Activated naive CD4-positive, alpha-beta T cell treated with Interleukin-2 at 50 U/mL for 16 hours (primary cell): ENCODE data around the gene AADACL3.
"Not testable (repeated sequence)": the region's sequence is repeated elsewhere in the genome, so short reads cannot be mapped to it uniquely, and the experiment has no call there.

ENCODE experiments used
- DNase-seq: peaks from one replicate; pipeline ENCODE4 v3.0.0-alpha.2; 2020

The AADACL3 gene

DNA sequence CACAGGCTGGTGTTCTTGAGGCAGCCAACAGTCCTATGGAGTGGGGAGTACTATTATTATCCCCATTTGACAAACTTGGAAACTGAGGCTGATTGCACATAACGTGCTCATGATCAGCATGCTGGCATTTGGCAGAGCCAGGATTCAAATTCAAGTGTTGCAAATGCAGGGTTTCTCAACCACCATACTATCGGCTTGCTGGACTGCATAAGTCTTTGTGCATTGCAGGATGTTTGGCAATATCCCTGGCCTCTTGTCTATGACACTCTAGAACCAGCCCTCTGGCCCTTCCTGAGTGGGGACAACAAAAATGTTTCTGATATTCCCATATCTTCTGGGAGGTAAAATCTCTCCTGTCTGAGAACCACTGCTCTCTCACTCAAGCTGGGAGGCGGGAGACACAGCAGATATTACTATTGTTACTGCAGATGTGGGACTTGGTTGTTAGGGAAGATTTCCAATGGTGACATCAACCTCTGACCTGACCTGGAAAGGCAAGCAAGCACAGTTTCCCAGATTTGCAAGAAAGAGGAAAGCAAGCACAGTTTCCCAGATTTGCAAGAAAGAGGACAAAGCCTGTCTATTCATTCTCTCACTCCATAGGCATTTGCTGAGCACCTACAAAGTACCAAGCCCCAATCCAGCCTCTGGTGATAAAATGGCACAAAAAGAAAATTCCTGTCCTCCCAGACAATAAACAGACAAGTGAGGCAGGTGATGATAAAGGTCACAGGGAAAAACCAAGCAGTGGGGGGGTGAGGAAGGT is 1.0 kb upstream of the AADACL3 start:
- DNase-seq = no peak

DNA sequence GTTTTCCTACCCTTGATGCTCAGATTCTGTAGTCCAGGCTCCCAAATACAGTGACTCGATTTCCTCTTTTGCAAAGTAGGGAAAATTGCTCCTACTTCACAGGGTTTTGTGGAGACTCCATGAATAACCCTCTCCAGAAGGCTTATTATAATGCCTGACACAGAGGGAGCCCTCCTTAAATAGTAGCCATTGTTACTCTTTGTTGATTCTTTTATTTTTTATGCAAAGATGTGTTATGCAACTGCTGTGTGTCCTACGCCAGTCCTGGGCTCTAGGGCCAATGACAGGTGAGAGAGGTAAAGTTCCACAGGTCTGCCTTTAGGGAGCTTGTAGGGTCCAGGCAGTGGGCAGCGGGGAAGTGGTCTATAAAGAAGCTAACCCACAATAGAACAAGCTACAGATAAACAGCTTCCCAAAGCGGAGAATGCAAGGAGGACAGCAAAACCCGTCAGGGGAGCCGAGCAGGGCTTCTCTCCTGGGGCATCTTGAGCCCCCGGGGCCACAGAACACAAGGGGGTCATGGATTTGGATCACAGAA is 1.5 kb downstream of the AADACL3 start:
- DNase-seq = no peak

DNA sequence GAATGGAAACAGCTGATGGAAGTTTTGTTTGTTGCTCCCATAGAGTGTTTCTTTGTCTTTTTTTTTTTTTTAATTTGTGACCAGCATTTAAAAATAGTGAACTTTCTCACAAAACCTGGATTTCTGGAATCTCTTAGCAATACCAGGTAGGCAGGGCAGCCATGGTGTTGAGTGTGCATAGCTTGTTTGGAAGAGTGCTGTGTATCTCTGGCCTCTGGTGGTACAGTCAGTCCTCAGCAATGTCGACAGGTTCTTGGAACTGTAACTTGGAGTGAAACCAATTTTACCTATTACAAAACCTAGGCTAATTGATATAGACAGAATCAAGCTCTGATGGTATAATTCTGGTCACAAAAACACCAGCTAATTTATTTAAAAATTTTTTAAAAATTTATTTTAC is 6.7 kb downstream of the AADACL3 start:
- DNase-seq = no peak

DNA sequence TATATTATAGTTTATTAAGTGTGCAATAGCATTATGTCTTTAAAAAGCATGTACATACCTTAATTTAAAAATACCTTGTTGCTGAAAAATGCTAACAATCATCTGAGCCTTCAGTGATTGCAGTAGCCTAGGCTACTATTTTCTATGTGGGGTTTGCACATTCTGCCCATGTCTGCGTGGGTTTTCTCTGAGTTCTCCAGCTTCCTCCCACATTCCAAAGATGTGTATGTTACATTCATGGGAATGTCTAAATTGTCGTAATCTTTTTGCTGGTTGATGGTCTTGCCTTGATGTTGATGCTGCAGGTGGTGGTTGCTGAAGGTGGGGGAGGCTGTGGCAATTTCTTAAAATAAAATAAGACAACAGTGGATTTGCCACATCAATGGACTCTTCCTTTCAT is 12.5 kb downstream of the AADACL3 start:
- no peak for DNase-seq

DNA sequence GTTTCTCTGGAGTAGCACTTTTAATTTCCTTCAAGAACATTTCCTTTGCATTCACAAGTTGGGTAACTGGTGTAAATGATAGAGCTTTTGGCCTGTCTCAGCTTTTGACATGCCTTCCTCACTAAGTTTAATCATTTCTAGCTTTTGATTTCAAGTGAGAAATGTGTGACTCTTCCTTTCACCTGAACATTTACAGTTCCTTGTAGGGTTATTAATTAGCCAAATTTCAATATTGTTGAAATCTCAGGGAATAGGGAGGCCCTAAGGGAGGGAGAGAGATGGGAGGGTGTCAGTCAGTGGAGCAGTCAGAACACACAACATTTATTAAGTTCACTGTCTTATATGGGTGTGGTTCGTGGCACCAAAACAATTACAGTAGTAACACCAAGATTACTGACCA is 14.2 kb downstream of the AADACL3 start:
- DNase-seq = no peak

DNA sequence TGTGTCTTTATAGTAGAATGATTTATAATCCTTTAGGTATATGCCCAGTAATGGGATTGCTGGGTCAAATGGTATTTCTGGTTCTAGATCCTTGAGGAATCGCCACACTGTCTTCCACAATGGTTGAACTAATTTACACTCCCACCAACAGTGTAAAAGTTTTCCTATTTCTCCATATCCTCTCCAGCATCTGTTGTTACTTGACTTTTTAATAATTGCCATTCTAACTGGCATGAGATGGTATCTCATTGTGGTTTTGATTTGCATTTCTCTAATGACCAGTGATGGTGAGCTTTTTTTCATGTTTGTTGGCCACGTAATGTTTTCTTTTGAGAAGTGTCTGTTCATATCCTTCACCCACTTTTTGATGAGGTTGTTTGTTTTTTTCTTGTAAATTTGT is 15.2 kb downstream of the AADACL3 start:
- not testable (repeated sequence) for DNase-seq

DNA sequence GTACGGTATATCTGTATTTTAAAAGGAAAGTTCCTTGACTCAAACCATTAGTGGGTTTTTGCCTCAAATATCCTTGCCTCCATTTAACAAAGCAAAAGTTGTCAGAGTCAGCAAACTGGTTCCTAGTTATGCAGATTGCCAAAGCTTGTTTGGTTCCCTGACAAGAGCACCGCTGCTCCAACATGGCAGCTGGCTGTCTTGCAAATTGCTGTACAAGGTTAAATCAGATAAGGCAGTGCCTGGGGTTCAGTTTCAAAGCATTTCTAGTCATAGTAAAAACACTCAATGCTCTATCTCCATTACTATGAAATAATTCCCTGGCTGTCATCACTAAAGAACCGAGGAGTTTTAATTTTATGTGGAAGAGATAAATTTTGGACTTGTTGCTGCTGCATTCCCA is 18.7 kb downstream of the AADACL3 start:
- no peak for DNase-seq

DNA sequence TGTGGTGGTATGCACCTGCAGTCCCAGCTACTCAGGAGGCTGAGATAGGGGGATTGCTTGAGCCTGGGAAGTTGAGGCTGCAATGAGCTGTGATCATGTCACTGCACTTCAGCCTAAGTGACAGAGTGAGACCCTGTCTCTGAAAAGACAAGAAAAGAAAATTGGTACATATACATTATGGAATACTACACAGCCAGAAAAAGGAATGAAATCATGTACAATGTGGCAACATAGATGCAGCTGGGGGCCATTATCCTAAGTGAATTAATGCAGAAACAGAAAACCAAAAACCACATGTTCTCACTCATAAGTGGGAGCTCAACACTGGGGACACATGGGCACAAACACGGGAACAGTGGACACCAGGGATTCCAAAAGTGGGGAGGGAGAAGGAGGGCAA is 23.0 kb downstream of the AADACL3 start:
- DNase-seq = no peak

DNA sequence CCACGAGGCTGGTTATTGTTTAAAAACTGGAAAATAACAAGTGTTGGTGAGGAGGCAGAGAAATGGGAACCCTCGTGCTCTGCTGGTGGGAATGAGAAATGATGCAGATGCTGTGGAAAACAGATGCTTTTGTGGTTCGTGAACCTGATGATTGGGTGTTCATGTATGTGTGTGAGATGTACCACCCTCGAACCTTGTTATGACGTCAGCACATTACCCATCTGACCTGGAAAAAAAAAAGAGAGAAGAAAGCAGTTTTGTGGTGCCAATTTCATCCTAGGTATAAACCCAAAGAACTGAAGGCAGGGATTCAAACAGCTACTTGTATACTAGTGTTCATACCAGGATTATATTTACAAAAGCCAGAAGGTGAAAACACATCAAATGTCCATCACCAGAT is 23.7 kb downstream of the AADACL3 start:
- DNase-seq = no peak

DNA sequence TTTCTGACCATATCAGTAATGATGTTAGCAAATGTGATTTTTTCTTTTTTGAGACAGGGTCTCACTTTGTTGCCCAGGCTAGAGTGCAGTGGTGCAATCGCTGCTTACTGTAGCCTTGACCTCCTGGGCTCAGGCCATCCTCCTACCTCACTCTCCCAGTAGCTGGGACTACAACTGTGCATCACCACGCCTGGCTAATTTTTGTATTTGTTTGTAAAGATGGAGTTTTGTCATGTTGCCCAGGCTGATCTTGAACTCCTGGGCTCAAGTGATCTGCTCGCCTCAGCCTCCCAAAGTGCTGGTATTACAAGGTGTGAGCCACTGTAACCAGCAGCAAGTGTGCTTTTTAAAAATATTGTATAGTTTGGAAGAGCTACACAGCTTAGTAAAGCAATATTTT is 26.0 kb downstream of the AADACL3 start:
- no peak for DNase-seq

DNA sequence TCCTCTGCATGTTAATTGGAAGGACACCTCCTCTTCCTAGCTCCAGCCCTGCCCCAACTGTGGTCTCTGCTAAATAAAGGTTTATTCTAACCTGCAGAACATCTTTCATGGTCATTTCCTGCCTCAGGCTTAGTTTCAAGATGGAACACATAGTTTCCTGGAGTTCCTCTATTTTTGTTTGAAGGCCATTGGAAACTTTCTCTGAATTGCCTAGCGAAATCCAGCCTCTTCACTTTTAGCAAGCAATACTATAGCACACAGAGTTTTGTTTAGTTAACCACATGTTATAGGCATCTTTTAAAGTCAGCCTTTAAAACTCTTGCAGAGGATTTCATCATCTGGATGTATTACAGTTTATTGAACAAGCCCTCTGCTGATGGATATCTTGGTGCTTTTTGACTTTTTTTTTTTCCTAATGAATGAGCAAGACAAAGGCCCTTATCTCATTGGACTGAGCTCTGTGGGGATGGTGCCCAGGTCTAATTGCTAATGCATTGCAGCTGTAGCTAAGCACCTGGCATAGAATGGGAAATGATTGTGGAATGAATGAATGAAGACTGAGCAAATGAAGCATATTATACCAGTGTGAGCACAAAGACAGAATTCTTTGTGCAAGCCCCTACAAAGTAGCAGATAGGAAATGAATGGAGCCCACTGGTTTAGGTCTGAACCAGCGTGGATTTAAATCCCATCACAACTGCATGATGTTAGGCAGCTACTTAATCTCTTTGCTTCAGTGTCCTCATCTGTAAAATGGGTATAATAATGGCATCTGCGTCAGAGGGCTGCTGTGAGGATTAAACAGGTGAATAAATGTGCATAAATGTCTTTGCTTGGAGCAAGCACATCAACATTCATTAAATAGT is 29.4 kb downstream of the AADACL3 start:
- DNase-seq = no peak

DNA sequence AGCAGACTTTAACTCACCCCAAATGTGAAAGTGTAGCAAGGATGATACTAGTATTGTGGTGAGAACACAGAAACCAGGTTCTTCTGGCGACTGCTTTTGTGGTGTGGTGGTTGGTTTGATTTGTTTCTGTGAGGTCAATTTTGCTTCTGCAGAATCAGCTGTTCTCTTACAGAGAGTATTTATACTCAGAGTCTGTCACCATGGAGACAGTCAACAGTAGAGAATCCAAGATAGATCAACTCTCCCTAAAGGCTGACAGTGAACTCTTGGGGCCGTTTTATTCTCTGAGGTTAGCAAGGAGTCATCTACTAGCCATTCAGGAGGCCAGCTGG is 30.0 kb downstream of the AADACL3 start, which contains the start of gene CFAP107:
TSS of gene CFAP107 (plus strand) at position 209 of the 332 bp plus-strand sequence. CDS start 231 bp downstream, outside the sequence.
- no peak for DNase-seq

DNA sequence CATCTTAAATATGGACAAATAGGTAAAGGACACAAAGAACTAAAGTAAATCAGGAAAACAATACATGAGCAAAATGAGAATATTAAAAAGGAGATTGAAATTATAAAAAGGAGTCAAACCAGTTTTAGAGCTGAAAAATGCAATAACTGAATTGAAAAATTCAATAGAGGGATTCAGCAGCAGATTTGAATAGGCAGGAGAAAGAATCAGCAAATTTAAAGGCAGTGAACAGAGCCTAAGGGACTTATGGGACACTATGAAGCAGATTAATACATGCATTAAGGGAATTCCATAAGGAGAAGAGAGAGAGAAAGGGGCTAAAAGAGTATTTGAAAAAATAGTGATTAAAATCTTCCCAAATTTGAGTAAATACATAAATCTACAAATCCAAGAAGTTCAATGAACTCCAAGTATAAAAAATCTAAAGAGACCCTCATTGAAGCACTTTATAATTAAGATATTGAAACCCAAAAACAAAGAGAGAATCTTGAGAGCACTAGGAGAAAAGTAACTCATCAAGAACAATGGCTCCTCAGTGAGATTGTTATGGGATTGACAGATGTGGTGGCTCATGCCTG is 33.0 kb downstream of the AADACL3 start:
- DNase-seq = no peak

DNA sequence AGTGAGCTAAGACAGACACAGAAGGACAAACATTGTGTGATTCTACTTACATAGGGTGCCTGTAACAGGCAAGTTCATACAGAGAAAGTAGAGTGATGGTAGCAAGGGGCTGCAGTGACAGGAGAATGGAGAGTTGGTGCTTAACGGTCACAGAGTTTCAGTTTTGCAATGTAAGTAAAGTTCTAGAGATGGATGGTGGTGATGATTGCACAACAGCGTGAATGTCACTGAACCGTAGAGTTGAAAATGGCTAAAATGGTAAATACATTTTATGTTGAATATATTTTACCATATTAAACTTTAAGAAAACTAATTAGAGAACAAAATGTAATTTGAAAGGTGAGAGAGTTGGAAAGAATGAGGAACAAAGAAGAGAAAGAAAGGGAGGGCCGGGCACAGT is 38.8 kb downstream of the AADACL3 start:
- no peak for DNase-seq

DNA sequence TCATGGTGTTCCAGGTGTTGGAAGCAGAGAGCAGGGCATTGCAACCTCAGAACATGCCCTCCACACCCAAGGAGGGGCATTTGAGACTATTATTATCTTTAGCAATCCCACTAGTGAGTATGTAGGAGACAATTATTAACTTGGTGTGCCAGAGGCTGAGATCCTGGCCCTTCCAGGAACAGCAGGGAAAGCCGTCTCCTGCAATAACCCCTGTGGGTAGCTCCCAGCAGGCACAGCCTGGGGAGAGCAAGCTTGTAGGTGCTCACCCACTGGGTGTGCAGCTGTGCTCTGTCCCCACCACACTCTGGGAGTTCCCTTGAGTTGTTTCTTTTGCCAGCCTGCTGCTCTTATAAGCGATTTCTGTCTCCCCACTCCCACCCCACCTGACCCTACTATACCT is 40.4 kb downstream of the AADACL3 start:
- DNase-seq = no peak

DNA sequence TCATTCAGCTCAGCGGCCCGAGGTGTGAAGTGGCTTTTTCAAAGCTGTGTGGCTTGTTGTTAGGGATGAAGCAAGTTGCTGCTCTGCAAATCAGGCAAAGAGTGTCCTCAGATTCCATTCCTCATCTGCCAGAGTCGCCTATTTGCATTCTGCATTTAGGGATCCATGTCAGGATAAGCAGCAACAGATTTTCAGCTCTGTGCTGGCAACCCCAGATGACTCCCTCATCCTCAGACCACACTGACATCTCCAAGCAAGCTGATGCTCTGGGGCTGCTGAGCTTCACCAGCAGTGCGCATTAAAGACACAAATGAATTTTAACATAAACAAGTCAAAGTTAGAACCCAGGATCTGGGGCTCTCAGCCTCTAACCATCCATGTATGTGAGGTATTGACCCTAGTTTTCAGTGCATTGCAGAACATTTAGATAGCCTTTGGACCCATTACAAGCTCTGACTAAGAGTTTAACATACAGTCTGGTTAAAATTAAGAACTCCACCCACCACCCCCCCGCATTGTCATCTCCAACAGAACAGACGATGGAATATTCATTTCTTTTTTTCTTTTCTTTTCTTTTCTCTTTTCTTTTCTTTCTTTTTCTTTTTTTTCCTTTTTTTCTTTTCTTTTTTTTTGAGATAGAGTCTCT is 41.0 kb downstream of the AADACL3 start:
- no peak for DNase-seq

DNA sequence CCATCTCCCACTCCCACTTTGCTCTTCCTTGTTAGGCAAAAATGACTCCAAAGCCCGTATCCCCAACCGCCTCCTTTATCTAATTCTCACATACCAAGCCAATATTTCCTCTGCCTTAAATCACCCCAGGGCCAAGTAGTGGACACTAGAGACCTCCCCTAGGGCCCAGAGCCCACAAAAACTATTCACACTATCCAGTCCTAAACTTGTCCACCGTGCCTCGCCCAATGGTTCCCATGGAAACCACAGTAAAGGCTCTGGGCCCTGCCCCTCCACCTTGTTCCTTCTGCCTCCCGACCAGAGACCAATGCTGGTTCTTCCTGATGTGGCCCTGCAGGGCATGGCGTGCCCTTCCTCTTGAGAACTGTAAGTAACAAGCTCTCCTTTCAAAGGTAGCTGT is 41.9 kb downstream of the AADACL3 start:
- no peak for DNase-seq

DNA sequence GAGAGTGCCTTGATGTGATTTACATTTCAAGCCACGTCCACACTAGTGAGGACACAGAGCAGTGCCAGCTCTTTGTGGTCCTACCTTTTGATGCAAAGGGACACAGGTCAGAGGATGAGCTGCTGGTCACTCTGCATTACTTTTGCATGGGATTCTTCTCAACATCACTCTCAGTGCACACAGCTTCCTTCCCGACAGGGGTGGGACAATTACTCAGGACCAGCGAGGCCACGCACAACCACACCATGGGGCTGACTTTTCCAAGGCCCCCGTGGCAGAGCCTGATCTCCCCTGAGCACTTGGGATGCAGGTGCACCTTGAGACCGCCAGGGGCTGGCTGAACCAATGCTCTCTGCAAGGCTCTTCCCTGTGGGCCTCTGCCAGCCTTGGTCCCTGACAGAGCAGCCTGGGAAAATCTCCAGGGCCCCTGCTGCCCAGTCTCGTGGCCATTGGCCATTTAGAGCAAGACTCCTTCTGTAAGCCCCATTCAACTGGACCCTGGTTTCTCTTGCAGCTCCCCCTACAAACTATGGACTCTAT is 44.4 kb downstream of the AADACL3 start:
- no peak for DNase-seq

DNA sequence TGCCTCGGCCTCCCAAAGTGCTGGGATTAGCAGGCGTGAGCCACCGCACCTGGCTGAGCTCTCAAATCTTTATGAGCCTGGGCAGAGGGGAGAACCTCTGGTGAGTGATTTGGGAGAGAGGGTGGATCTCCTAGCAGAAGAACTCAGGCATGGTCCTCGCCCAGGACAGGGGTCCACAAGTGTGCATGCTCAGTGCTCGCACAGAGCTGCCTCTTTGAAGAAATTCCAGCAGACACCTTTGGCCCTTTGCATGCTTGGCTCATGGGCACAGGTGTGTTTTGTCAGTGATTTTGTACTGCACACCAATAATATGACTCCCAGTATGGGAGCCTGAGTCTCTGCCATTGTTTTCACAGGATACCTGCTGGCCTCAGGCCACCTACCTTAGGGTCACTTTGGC is 45.9 kb downstream of the AADACL3 start:
- no peak for DNase-seq

DNA sequence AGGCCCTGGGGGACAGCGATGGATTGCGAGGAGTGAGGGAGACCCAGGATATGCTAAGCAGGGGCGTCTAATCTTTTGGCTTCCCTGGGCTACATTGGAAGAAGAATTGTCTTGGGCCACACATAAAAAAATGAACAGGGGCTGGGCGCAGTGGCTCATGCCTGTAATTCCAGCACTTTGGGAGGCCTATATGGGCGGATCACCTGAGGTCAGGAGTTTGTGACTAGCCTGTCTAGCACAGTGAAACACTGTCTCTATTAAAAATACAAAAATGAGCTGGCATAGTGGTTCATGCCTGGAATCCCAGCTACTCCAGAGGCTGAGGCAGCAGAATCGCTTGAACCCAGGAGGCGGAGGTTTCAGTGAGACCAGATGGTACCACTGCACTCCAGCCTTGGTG is 46.9 kb downstream of the AADACL3 start:
- DNase-seq = no peak

DNA sequence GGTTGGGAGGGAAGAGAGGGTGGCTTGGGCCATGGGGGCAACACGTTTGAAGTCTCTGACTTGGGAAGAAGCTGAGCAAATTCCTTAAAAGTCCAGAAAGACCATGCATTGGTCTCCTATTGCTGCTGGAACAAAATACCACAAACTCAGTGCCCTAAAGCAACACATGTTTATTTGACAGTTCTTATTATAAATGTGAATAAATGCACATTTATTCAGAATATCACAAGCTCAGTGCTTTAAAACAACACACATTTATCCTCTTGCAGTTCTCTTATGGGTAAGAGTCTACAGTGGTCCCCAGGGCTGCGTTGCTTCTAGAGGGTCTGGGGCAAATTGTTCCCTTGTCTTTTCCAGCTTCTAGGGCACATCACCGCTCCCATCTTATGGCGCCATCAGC is 47.6 kb downstream of the AADACL3 start:
- no peak for DNase-seq

DNA sequence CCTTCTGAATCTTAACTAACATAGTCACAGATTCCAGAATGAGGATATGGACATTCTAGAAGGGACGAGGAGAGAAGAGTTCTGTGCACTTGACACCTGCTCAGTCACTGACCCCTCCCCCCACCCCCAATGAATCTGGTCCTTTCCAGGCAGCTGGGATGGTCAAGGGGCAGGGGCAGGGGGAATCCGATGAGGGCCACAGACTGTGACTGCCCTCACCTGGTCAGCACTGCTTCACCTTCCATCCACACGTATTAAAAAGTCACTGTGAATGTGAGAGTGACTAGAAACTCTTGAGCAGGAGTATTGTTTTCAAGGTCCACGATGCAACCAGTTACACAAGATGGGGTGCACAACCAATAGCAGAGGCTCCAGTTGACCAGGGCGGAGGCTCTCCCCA is 48.1 kb downstream of the AADACL3 start:
- DNase-seq = no peak

DNA sequence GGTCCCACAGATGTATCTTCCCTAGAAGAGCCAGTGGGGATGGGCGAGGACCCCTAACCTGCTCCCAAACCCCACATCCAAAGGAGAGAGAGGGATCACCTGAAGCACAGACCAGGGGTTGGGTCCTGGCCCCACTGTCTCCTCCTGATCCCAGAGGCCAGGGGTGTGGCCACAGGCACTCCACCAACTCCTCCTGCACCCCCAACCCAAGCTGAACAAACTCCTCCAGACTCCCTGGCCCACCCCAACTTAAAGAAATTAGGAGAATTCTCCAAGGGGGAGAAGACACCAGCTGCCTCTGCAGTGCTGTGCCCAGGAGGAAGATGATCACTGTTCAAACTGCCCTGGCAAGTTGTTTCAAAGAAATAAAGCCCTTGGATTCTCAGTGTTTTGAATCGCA is 53.1 kb downstream of the AADACL3 start:
- no peak for DNase-seq
